Activated CD8-positive, alpha-beta memory T cell treated with anti-CD3 and anti-CD28 coated beads, Interleukin-2, amount 10 ng/mL, durations not matched to agents 7 days and 5 days (primary cell): Measurements from ENCODE around the gene HOXC13. TPM values are rescaled to one million over a fixed set of nuclear protein-coding genes. Genes with fewer than 3 reads are reported as not detected.
A peak's percentile ranks its signal among the peaks of the same experiment; 100 is the strongest.

Experiments
- ATAC-seq: fragments of 150-1000 bp; cut with Tn5 transposase; one replicate; pipeline ENCODE4 v1.10.0; 2021; ENCODE audit warnings: moderate library complexity
- CTCF ChIA-PET: fragments of 350-600 bp; sonication (Branson Sonifier 250); formaldehyde crosslinking; loops from one replicate; lab custom pipeline; 2021; ENCODE audit warnings: antibody characterized with exemption; lab: Charles Lee
- DNase-seq: peaks from one replicate; pipeline ENCODE4 v3.0.0-alpha.2; 2020
- H3K27ac Mint-ChIP-seq: one replicate; pipeline ENCODE4 v1.8.0; 2021; ENCODE audit warnings: mild to moderate bottlenecking, mixed read lengths
- H3K27me3 Mint-ChIP-seq: one replicate; pipeline ENCODE4 v1.8.0; 2021; ENCODE audit warnings: mixed read lengths
- H3K36me3 Mint-ChIP-seq: one replicate; pipeline ENCODE4 v1.8.0; 2021; ENCODE audit warnings: mild to moderate bottlenecking, mixed read lengths
- H3K4me1 Mint-ChIP-seq: one replicate; pipeline ENCODE4 v1.8.0; 2021; ENCODE audit warnings: mixed read lengths
- H3K4me3 Mint-ChIP-seq: one replicate; pipeline ENCODE4 v1.8.0; 2021; ENCODE audit warnings: mild to moderate bottlenecking, moderate library complexity, mixed read lengths
- H3K9me3 Mint-ChIP-seq: one replicate; pipeline ENCODE4 v1.8.0; 2022; ENCODE audit warnings: low read depth, mixed read lengths
- total RNA-seq, 2 experiments: library from RNA; stranded (reverse); gene quantifications; one replicate each; pipeline ENCODE4 v1.2.3, GENCODE V29; 2021

The HOXC13 gene
- total RNA-seq, 2 experiments from 2014 or later, result not detected

DNA sequence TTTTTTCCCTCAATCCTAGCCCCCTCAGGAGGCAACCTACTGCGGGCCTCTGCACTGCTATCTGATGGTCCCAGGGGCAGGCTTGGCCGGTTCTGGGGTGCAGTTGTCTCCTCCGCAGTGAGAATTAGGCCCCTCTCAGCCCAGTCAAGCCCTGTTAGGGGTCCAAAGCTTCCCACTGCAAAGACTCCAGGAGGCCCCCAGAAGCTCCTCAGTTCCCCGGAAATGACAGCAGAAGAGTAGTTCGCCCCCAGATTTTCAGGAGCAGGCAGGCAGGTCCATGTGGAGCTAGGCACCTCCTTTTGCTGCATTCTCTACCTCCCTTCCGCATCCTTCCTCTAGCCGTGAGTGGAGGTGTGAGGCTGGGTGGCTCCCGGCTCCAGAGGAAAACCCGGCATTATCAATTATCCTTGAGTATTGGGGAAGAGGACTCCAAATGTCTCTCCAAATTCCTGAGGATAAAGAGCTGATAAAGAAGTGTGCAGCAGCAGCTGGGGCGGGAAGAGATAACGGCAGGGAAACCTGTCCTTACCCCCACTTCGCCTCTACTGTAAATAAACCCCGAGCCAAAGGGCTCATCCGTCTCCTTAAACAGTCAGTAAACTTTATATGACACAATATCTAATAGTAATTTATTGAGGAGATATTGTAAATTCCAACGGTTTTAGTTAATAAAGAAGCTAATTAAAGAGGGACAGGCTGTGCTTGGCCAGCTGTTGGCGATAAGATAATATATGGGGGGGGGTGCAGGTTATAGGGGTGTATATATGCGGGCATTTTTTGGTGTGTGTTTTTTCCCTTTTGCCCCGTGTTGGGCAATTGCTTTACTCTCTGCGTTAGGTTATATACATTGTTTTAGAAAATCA lies 15.4 kb downstream of the HOXC13 start:
- ATAC-seq (no peak), DNase-seq (no peak)
- CTCF ChIA-PET, result interaction anchor here (0.7 to 1.8 kb wide), 3 partner anchors 16 to 247 kb away, joined by 3 to 5 read pairs (median 4); partner anchors contain the start of gene HOXC13
- H3K36me3 Mint-ChIP-seq, result no peaks in the 10 kb centered on the region
- H3K9me3 Mint-ChIP-seq, result no peaks in the 10 kb centered on the region
- peaks cover 94% of the 10 kb centered on the region for H3K27me3 Mint-ChIP-seq
- H3K27ac Mint-ChIP-seq, result no peak overlapping the region
- no peak overlapping the region for H3K4me3 Mint-ChIP-seq
- peaks cover 2% of the 10 kb centered on the region for H3K4me1 Mint-ChIP-seq

- Mint-ChIP-seq H3K9me3 (no peaks in the 10 kb centered on the region), H3K27me3 (peaks cover 94% of the 10 kb centered on the region), H3K27ac (peak within 1 kb of the TSS; percentile 61), H3K36me3 (no peaks in the 10 kb centered on the region), H3K4me1 (peaks cover 2% of the 10 kb centered on the region), H3K4me3 (no peak within 1 kb of the TSS)
- DNase-seq (no peak), ATAC-seq (no peak)
- CTCF ChIA-PET, result interaction anchor here (0.7 kb wide), 1 partner anchor 21 kb away, joined by 3 read pairs; no protein-coding TSS in a partner anchor
Observed at GRCh38 chr12:53954694-53955035, 16.0 kb downstream of the HOXC13 start, which contains the start of gene HOXC12. TSS of gene HOXC12 (plus strand) at chr12:53954903. CDS start at chr12:53954930, 27 bp downstream.

DNA sequence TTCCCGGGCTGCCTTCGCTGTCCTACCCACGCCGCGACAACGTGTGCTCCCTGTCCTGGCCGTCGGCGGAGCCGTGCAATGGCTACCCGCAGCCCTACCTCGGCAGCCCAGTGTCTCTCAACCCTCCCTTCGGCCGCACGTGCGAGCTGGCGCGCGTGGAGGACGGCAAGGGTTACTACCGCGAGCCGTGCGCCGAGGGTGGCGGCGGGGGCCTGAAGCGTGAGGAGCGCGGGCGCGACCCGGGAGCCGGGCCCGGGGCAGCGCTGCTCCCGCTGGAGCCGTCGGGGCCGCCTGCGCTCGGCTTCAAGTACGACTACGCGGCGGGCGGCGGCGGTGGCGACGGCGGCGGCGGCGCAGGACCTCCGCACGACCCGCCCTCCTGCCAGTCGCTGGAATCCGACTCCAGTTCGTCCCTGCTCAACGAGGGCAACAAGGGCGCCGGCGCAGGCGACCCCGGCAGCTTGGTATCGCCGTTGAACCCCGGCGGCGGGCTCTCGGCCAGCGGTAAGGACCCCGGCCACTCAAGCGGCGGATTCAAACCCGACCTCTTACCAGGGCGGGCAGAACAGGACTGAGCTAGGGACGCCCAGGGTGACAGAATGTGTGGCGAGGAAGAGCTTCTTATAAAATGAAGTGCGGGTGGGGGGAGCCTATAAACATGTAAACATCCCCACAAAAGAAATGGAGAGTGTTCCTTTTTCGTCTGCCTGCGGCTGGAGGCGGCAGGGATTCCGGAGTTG lies 16.6 kb downstream of the HOXC13 start:
- Mint-ChIP-seq H3K4me1 (peaks cover 3% of the 10 kb centered on the region), H3K27me3 (peaks cover 94% of the 10 kb centered on the region), H3K4me3 (no peak overlapping the region), H3K9me3 (no peaks in the 10 kb centered on the region), H3K27ac (no peak overlapping the region), H3K36me3 (no peaks in the 10 kb centered on the region)
- CTCF ChIA-PET, result interaction anchor here (0.7 to 1.3 kb wide), 2 partner anchors 13 to 20 kb away, joined by 3 read pairs; no protein-coding TSS in a partner anchor
- DNase-seq (no peak), ATAC-seq (no peak)

- no peak for DNase-seq
- Mint-ChIP-seq H3K36me3 (no peaks in the 10 kb centered on the region), H3K4me1 (peaks cover 6% of the 10 kb centered on the region), H3K27ac (peak overlapping the region; percentile 61), H3K9me3 (no peaks in the 10 kb centered on the region), H3K4me3 (no peak overlapping the region), H3K27me3 (peaks cover 94% of the 10 kb centered on the region)
- CTCF ChIA-PET, result interaction anchor here (1.3 kb wide), 1 partner anchor 13 kb away, joined by 3 read pairs; no protein-coding TSS in a partner anchor
- ATAC-seq, result no peak
Observed at GRCh38 chr12:53955776-53956250, 17.2 kb downstream of the HOXC13 start.

GRCh38 chr12:53956251-53956887 lies 17.7 kb downstream of the HOXC13 start:
- Mint-ChIP-seq H3K36me3 (no peaks in the 10 kb centered on the region), H3K27ac (peak overlapping the region; percentile 61), H3K27me3 (peaks cover 96% of the 10 kb centered on the region), H3K4me3 (no peak overlapping the region), H3K4me1 (peaks cover 6% of the 10 kb centered on the region), H3K9me3 (no peaks in the 10 kb centered on the region)
- no peak for DNase-seq
- CTCF ChIA-PET, result interaction anchor here (1.3 kb wide), 1 partner anchor 14 kb away, joined by 3 read pairs; no protein-coding TSS in a partner anchor
- ATAC-seq, result no peak

- CTCF ChIA-PET, result no interaction called here
- H3K4me1 Mint-ChIP-seq, result peaks cover 6% of the 10 kb centered on the region
- no peak overlapping the region for H3K4me3 Mint-ChIP-seq
- H3K36me3 Mint-ChIP-seq, result no peaks in the 10 kb centered on the region
- ATAC-seq, result no peak
- no peaks in the 10 kb centered on the region for H3K9me3 Mint-ChIP-seq
- DNase-seq, result no peak
- no peak overlapping the region for H3K27ac Mint-ChIP-seq
- H3K27me3 Mint-ChIP-seq, result peaks cover 96% of the 10 kb centered on the region
Observed at GRCh38 chr12:53956914-53957536, 18.4 kb downstream of the HOXC13 start.

- ATAC-seq, result no peak
- DNase-seq, result no peak
- H3K27me3 Mint-ChIP-seq, result peaks cover 95% of the 10 kb centered on the region
- no peak overlapping the region for H3K4me3 Mint-ChIP-seq
- H3K9me3 Mint-ChIP-seq, result no peaks in the 10 kb centered on the region
- CTCF ChIA-PET, result interaction anchor here (1.1 to 2.0 kb wide), 2 partner anchors 27 to 212 kb away, joined by 4 to 7 read pairs; partner anchors contain the start of gene HOXC10
- peaks cover 6% of the 10 kb centered on the region for H3K4me1 Mint-ChIP-seq
- H3K36me3 Mint-ChIP-seq, result no peaks in the 10 kb centered on the region
- H3K27ac Mint-ChIP-seq, result no peak overlapping the region
Observed at GRCh38 chr12:53958128-53958527, 19.5 kb downstream of the HOXC13 start.

GRCh38 chr12:53959314-53959713 lies 20.7 kb downstream of the HOXC13 start:
- no peaks in the 10 kb centered on the region for H3K36me3 Mint-ChIP-seq
- ATAC-seq, result no peak
- H3K27ac Mint-ChIP-seq, result no peak overlapping the region
- no peak overlapping the region for H3K4me3 Mint-ChIP-seq
- H3K27me3 Mint-ChIP-seq, result peaks cover 94% of the 10 kb centered on the region
- H3K4me1 Mint-ChIP-seq, result peaks cover 10% of the 10 kb centered on the region
- DNase-seq, result no peak
- CTCF ChIA-PET, result interaction anchor here (1.0 to 2.0 kb wide), 7 partner anchors 10 to 213 kb away, joined by 3 to 7 read pairs (median 5); partner anchors contain the start of genes HOXC10 and HOXC5
- no peaks in the 10 kb centered on the region for H3K9me3 Mint-ChIP-seq

GRCh38 chr12:53960187-53961024 lies 21.8 kb downstream of the HOXC13 start:
- H3K9me3 Mint-ChIP-seq, result no peaks in the 10 kb centered on the region
- ATAC-seq, result no peak
- peaks cover 12% of the 10 kb centered on the region for H3K4me1 Mint-ChIP-seq
- peaks cover 97% of the 10 kb centered on the region for H3K27me3 Mint-ChIP-seq
- no peak for DNase-seq
- H3K27ac Mint-ChIP-seq, result peak overlapping the region; percentile 44
- no peak overlapping the region for H3K4me3 Mint-ChIP-seq
- H3K36me3 Mint-ChIP-seq, result peaks cover under 1% of the 10 kb centered on the region
- CTCF ChIA-PET, result interaction anchor here (1.3 to 2.0 kb wide), 4 partner anchors 9 to 72 kb away, joined by 3 to 7 read pairs (median 6); partner anchors contain the start of gene HOXC5

- Mint-ChIP-seq H3K9me3 (no peaks in the 10 kb centered on the region), H3K27ac (no peak overlapping the region), H3K36me3 (peaks cover 3% of the 10 kb centered on the region), H3K4me3 (no peak overlapping the region), H3K27me3 (peaks cover 97% of the 10 kb centered on the region), H3K4me1 (peaks cover 15% of the 10 kb centered on the region)
- CTCF ChIA-PET, result interaction anchor here (1.1 kb wide), 2 partner anchors 9 to 23 kb away, joined by 3 read pairs; partner anchors contain the start of gene HOXC13
- no peak for DNase-seq
- no peak for ATAC-seq
Observed at GRCh38 chr12:53961025-53961761, 22.6 kb downstream of the HOXC13 start.

DNA sequence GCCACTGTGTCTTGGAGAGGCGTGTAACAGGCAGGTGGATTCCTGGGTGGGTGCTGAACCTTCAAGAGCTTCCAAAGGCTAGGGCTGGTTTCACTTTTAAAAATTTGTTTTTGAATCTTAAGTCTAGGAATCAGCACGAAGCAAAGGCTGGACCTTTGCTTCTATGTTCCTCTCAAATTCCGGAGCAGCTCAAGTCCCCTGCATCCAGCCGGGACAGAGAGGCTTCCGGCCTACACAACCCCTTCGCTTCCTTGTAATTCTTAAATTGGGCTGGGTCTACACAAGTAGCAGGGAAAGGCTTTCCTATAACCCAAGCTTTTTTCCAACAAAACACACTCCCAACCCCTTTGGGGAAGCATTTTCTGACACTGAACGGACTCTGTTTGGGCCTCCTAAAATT lies 24.4 kb downstream of the HOXC13 start:
- CTCF ChIA-PET, result interaction anchor here (0.9 to 1.6 kb wide), 2 partner anchors 43 to 229 kb away, joined by 3 to 4 read pairs; no protein-coding TSS in a partner anchor
- ATAC-seq (no peak), DNase-seq (no peak)
- Mint-ChIP-seq H3K9me3 (no peaks in the 10 kb centered on the region), H3K27ac (no peak overlapping the region), H3K27me3 (peaks cover 97% of the 10 kb centered on the region), H3K36me3 (peaks cover 3% of the 10 kb centered on the region), H3K4me1 (peaks cover 16% of the 10 kb centered on the region), H3K4me3 (no peak overlapping the region)
